Stomach (tissue), 4 donors: ENCODE data around the gene RSPO3.

Experiments used
- POLR2AphosphoS5 ChIP-seq, 3 donors: sonication (generic); formaldehyde crosslinking; IDR thresholded peaks; one replicate each; pipeline ENCODE4 v1.6.1; 2016; ENCODE audit warnings: antibody characterized with exemption in 3 of 3
- TF ChIP-seq, protein P1 (sequence below), 7 experiments: fragments of 450-650 bp in 4 of 7; fragments of 200-600 bp in 3 of 7; sonication (generic) in 3 of 7; IDR thresholded peaks; one replicate each; pipeline ENCODE4 v1.5.1; 2016 to 2019; ENCODE audit warnings: antibody characterized with exemption in 7 of 7, control low read depth in 2 of 7, mild to moderate bottlenecking in 1 of 7

DNA sequence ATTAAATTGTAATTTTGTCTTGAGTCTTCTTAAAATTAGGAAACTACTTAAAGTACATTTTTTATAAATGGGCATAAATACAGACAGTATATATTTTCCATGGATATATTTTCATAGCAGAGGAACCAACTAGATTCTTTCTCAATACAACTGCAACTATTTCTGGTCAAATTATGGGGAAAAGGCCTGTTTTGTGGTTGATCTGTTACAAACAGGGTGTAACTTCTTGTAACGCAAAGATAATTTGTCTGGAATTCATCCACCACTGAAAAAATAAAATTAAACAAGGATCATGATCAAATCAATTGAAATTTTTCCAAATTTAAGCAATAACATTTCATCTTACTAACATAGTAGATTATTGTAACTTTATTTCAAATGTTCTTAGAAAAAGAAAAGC lies 81.0 kb downstream of the RSPO3 start:
- TF ChIP-seq, protein P1, sequence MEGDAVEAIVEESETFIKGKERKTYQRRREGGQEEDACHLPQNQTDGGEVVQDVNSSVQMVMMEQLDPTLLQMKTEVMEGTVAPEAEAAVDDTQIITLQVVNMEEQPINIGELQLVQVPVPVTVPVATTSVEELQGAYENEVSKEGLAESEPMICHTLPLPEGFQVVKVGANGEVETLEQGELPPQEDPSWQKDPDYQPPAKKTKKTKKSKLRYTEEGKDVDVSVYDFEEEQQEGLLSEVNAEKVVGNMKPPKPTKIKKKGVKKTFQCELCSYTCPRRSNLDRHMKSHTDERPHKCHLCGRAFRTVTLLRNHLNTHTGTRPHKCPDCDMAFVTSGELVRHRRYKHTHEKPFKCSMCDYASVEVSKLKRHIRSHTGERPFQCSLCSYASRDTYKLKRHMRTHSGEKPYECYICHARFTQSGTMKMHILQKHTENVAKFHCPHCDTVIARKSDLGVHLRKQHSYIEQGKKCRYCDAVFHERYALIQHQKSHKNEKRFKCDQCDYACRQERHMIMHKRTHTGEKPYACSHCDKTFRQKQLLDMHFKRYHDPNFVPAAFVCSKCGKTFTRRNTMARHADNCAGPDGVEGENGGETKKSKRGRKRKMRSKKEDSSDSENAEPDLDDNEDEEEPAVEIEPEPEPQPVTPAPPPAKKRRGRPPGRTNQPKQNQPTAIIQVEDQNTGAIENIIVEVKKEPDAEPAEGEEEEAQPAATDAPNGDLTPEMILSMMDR (IDR thresholded peaks at IDR 0.05) = no peak
- TF ChIP-seq POLR2AphosphoS5 (IDR thresholded peaks at IDR 0.05) = no peak
